Retinal pigment epithelial cell (primary cell): Measurements from ENCODE around the gene ANKRD18A.
"Not testable (repeated sequence)": the region's sequence is repeated elsewhere in the genome, so short reads cannot be mapped to it uniquely, and the experiment has no call there.

ENCODE experiments used
- DNase-seq: peaks from one replicate; pipeline ENCODE4 v3.0.0-alpha.2; 2010; ENCODE audit warnings: low read depth
- H3K4me3 ChIP-seq: 2 replicates; pipeline ENCODE4 v1.5.1; 2011; ENCODE audit warnings: mild to moderate bottlenecking, low read length, control low read depth, moderate library complexity
- TF ChIP-seq, protein P1 (sequence below): conservative IDR thresholded peaks from 2 replicates; pipeline ENCODE4 v1.5.1; 2011; ENCODE audit warnings: low read depth, low read length, control low read depth, inconsistent platforms

The ANKRD18A gene

GRCh38 chr9:38626006-38626405, 5.6 kb upstream of the ANKRD18A start:
- TF ChIP-seq, protein P1, sequence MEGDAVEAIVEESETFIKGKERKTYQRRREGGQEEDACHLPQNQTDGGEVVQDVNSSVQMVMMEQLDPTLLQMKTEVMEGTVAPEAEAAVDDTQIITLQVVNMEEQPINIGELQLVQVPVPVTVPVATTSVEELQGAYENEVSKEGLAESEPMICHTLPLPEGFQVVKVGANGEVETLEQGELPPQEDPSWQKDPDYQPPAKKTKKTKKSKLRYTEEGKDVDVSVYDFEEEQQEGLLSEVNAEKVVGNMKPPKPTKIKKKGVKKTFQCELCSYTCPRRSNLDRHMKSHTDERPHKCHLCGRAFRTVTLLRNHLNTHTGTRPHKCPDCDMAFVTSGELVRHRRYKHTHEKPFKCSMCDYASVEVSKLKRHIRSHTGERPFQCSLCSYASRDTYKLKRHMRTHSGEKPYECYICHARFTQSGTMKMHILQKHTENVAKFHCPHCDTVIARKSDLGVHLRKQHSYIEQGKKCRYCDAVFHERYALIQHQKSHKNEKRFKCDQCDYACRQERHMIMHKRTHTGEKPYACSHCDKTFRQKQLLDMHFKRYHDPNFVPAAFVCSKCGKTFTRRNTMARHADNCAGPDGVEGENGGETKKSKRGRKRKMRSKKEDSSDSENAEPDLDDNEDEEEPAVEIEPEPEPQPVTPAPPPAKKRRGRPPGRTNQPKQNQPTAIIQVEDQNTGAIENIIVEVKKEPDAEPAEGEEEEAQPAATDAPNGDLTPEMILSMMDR: no peak
- DNase-seq: no peak
- no peak overlapping the region for H3K4me3 ChIP-seq

DNA sequence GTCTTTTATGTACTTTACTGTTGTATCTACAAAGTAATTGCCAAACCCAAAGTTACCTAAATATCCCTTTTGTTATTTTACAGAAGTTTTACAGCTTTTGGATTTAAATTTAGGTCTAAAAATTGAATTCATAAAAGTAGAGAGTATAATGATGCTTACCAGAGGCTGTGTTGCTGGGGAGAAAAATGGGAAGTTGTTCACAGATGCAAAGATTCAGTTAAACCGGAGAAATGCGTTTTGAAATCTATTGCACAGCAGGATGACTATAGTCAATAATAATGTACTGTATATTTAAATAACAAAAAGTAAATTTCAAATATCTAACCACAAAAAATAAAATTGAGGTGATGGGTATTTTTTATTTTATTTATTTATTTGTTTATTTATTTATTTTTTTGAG, 2.6 kb upstream of the ANKRD18A start:
- no peak overlapping the region for H3K4me3 ChIP-seq
- TF ChIP-seq, protein P1: no peak
- no peak for DNase-seq

- peak overlapping the region; percentile 66 for H3K4me3 ChIP-seq
- TF ChIP-seq, protein P1: no peak
- peak; percentile 11 for DNase-seq
These were observed 1.9 kb upstream of the ANKRD18A start for GRCh38 chr9:38622288-38622674.

DNA sequence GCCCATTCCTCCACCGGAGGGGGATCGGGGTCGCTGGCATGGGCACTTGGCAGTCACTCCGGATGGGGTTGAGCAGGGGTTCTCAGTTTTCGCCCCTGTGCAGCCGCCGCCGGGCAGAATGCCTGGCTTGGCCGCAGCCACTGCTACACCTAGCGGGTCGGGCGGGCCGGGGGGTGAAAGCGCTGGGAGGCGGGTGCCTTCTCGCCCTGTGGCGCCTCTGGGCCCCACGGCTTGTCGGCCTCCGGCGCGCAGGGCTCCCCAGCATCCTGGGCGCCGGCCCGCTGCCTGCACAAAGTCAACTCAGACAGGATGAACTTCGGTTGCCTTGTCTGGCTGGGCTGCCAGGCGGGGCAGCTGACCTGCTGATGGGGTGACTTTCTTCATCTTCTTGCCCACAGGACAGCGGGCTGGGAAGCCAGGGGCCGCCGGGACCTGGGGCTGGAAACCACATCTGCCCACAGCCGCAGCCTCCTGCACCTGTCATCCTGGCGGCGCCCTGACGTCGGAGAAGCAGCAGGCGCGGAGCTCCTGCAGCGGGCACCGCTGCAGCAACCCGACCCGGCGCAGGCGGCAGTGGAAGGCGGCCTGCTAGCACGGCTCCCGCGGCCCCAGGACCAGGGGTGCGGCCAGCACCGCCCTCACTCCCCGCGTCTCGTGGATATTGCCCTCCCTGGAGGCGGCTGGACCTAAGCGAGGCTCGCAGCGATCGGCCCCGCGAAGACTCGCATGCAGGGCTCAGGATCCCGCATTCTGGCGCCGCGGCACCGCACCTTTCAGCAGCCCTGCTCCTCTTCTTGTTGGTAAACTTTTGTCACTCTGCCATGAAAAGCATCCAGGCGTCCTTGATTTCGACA, 1.3 kb upstream of the ANKRD18A start:
- TF ChIP-seq, protein P1: no peak
- peak overlapping the region; percentile 66 for H3K4me3 ChIP-seq
- no peak for DNase-seq

- H3K4me3 ChIP-seq: peak overlapping the region; percentile 66
- TF ChIP-seq, protein P1: no peak
- DNase-seq: no peak
These were observed 594 bp downstream of the ANKRD18A start for GRCh38 chr9:38619556-38620447.

- H3K4me3 ChIP-seq, DNase-seq: not testable (repeated sequence)
These were observed 22.2 kb downstream of the ANKRD18A start for GRCh38 chr9:38598029-38598745.

DNA sequence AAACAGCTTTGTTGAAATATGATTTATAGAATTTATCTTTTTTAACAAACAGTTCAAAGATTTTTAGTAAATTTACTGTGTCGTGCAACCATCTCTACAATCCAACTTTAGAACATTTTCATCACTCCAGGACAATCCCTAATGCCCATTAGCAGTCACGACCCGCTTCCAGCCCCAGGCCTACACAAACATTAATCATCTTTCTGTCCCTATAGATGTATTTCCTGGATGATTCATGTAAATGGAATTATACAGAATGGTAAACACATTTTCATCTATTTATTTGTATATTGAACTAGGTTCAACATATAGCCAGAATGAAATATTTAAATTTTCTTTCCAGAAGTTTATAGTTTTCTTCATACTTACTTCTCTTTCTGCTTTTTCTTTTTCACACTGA, 25.3 kb downstream of the ANKRD18A start:
- not testable (repeated sequence) for H3K4me3 ChIP-seq, DNase-seq

DNA sequence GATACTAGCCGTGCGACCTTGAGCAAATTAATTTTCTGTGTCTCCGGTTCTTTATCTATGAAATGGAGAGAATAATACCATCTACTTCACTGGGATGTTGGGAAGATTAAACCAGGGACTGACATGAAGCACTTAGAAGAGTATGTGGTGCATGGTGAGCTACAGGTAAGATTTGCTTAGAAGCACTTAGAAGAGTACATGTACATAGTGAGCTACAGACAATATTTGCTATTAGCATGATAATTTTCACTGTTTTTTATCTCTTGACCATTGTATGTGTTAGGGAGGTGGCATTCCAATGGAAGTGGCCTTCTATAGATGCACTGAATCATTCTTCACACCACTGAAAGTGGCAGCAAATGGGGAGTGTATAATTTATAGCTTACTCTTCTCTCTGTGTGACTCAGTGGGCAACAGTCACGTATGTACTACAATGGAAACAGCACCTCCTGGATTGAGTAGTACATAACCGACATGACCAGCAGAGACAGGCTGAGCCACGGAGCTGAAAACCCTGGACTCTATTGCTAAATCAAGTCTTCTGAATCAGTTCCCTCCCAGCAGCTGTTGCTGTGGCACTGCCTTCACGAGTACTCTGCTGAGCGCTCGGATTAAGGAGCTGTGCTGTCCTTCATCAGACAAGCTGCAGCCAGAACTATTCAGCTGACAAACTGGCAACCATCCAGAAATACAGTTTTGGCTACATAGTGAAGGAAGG, 28.9 kb downstream of the ANKRD18A start:
- DNase-seq: peak; percentile 72
- H3K4me3 ChIP-seq: not testable (repeated sequence)

- H3K4me3 ChIP-seq: not testable (repeated sequence)
These were observed 36.6 kb downstream of the ANKRD18A start for GRCh38 chr9:38583765-38584164.

GRCh38 chr9:38580112-38580511, 40.3 kb downstream of the ANKRD18A start:
- not testable (repeated sequence) for DNase-seq

More at GRCh38 chr9:38583765-38584164, 36.6 kb downstream of the ANKRD18A start:
- DNase-seq: not testable (repeated sequence)

GRCh38 chr9:38576181-38576580, 44.2 kb downstream of the ANKRD18A start:
- H3K4me3 ChIP-seq, DNase-seq: not testable (repeated sequence)

More at GRCh38 chr9:38580112-38580511, 40.3 kb downstream of the ANKRD18A start:
- H3K4me3 ChIP-seq: not testable (repeated sequence)
